Cardiac septum (tissue), 1 donor: ENCODE measurements around the gene TBC1D12. TPM values are rescaled to one million over a fixed set of nuclear protein-coding genes. Genes with fewer than 3 reads are reported as not detected.

Experiments used
- DNase-seq: peaks from one replicate; pipeline ENCODE4 v3.0.0-alpha.2; 2020; ENCODE audit warnings: low spot score
- intact Hi-C: fragments of 100-400 bp; cut with DNase I; formaldehyde crosslinking; loops from one replicate; pipeline ENCODE4 v1.14.0; 2022
- total RNA-seq: library from RNA; stranded (reverse); fragmentation: NEBNext Ultra II Directional; extraction: Animal tissue kit (Norgen Biotek cat#: 25700); gene quantifications from one replicate; pipeline ENCODE4 v1.2.1, GENCODE V29; 2021
- donor health status: DM: no; HTN: no; CAD: no.

TBC1D12 gene
- total RNA-seq, 1 donor from 2014 or later = 6.3 TPM

GRCh38 chr10:94440096-94440495, 37.8 kb downstream of the TBC1D12 start:
- intact Hi-C loops = loop anchor here (5.0 to 10.0 kb wide), 3 partner anchors 38 to 155 kb away; partner anchors contain the start of gene TBC1D12
- no peak for DNase-seq

- intact Hi-C loops = loop anchor here (5.0 to 10.0 kb wide), 3 partner anchors 41 to 158 kb away; partner anchors contain the start of gene TBC1D12
- no peak for DNase-seq
Observed at GRCh38 chr10:94443047-94443446, 40.7 kb downstream of the TBC1D12 start.

- intact Hi-C loops = loop anchor here (5.0 to 10.0 kb wide), 3 partner anchors 41 to 159 kb away; partner anchors contain the start of gene TBC1D12
- DNase-seq = no peak
Observed at GRCh38 chr10:94443549-94443948, 41.2 kb downstream of the TBC1D12 start.

- DNase-seq = no peak
- intact Hi-C loops = no loop called here
Observed at GRCh38 chr10:94450782-94451181, 48.4 kb downstream of the TBC1D12 start.

DNA sequence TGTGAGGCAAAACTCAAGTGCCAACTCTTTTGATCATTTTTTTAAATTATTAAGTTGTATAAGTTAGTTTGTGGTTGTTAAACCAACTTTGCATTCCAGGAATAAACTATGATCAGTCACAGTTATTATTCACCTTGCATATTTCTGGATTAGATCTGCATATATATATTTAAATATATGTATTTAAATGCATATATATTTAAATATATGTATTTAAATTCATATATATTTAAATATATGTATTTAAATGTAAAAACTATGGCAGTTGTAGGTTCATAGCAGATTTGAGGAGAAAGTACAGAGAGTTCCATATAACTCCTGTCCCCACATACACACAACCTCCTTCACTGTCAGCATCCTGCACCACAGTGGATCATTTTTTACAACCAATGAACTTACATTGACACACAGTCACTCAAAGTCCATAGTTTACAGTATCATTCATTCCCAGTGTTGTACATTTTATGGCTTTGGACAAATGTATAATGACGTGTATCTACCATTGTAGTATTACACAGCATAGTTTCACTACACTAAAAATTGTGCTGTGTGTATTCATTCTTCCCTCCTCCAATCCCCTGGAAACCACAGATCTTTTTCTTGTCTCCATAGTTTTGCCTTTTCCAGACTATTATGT, 49.7 kb downstream of the TBC1D12 start:
- no peak for DNase-seq
- intact Hi-C loops = no loop called here

DNA sequence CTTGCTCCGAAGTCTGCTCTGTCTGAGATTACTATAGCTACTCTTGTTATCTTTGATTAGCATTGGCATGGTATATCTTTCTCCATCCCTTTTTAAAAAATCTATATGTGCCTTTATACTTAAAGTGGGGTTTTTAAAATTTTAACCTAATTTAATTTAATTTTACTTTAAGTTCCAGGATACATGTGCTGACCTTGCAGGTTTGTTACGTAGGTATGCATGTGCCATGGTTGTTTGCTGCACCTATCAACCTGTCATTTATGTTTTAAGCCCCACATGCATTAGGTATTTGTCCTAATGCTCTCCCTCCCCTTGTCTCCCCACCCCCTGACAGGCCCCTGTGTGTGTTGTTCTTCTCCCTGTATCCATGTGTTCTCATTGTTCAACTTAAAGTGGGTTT, 54.6 kb downstream of the TBC1D12 start:
- DNase-seq = no peak
- intact Hi-C loops = no loop called here

GRCh38 chr10:94459385-94459784, 57.0 kb downstream of the TBC1D12 start:
- no peak for DNase-seq
- intact Hi-C loops = no loop called here

- intact Hi-C loops = no loop called here
- no peak for DNase-seq
Observed at GRCh38 chr10:94461503-94461902, 59.2 kb downstream of the TBC1D12 start.

DNA sequence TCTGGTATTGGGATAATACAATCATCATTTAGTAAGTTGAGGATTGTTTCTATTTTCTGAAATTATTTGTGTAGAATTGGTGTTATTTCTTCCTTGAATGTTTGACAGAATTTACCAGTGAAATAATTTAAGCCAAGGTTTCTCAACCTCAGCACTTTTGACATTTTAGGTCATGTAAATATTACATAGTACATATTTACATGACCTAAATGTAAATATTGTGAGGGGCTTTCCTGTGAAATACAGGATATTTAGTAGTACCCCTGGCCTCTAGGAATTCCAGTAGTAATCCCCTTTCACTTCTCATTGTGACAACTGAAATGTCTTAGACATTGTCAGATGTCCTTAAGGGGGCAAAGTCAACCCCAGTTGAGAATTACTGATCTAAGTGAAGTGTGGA, 59.8 kb downstream of the TBC1D12 start:
- intact Hi-C loops = no loop called here
- no peak for DNase-seq

DNA sequence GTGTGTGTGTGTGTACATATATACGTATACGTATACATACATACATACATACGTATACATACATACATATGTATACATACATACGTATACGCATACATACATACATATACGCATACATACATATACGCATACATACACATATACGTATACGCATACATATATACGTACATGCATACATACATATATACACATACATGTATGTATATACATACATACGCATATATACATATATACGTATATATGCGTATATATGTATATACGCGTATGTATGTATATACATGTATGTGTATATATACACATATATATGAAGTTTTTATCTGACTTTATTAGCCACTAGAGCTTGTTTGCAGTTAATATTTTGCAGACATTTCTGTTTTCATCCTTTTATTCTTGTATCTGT, 63.3 kb downstream of the TBC1D12 start:
- DNase-seq = no peak
- intact Hi-C loops = no loop called here

DNA sequence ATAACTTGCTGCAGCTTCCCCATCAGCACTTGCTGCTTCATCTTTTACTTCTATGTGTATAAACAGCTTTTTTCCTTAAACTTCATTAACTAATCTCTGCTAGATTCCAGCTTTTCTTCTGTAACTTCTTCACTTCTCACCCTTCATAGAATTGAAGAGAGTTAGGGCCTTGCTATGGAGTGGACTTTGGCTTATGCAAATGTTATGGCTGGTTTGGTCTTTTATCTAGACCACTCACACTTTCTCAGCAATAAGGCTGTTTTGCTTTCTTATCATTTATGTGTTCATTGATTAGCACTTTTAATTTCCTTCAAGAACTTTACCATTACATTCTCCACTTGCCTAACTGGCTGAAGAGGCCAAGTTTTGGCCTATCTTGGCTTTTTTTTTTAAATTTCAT, 79.1 kb downstream of the TBC1D12 start:
- intact Hi-C loops = no loop called here
- no peak for DNase-seq

- no peak for DNase-seq
- intact Hi-C loops = no loop called here
Observed at GRCh38 chr10:94483970-94484369, 81.6 kb downstream of the TBC1D12 start.

DNA sequence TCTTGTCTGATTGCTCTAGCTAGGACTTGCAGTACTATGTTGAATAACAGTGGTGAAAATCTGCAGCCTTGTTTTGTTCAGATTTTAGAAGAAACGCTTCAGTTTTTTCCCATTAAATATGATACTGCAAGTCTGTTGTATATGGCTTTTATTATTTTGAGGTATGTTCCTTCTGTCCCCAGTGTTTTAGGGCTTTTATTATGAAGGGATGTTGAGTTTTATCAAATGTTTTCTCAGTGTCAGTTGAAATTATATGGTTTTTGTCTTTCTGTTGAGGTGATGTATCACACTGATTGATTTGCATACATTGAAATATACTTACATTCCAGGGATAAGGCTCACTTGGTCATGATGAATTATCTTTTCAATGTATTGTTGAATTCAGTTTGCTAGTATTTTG, 82.8 kb downstream of the TBC1D12 start:
- intact Hi-C loops = no loop called here
- DNase-seq = no peak

DNA sequence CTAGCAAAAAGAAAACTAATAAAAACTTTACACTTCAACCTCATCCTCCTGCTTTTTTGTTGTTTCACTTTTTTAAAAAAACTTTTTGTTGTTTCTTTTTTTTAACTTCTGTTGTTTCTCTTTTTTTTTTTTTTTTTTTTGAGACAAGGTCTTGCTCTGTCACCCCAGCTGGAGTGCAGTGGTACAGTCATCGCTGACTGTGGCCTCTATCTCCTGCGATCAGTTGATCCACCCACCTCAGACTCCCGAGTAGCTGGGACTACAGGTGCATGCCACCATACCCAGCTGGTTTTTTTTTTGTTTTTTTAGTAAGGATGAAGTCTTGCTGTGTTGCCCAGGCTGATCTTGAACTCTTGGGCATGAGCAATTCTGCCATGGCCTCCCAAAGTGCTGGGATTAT, 85.2 kb downstream of the TBC1D12 start:
- intact Hi-C loops = no loop called here
- no peak for DNase-seq

DNA sequence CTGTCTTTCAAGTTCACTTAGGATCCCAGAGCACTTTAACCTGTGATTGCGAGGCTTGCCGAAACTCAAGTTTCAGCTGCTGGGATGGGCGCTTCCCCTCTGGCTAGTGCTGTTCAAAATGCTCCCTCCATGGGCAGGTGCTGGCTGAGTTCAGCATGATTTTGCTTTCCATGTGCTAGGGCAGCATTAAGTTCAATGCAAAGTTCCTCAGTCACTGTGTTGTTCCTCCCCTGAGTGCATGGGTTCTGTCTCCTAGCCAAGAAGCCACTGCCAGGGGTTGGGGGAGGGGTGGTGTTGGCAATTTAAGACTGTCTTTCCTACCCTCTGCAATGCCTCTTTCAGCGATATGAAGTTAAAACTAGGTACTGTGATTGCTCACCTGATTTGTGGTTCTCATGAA, 86.8 kb downstream of the TBC1D12 start:
- intact Hi-C loops = no loop called here
- no peak for DNase-seq

DNA sequence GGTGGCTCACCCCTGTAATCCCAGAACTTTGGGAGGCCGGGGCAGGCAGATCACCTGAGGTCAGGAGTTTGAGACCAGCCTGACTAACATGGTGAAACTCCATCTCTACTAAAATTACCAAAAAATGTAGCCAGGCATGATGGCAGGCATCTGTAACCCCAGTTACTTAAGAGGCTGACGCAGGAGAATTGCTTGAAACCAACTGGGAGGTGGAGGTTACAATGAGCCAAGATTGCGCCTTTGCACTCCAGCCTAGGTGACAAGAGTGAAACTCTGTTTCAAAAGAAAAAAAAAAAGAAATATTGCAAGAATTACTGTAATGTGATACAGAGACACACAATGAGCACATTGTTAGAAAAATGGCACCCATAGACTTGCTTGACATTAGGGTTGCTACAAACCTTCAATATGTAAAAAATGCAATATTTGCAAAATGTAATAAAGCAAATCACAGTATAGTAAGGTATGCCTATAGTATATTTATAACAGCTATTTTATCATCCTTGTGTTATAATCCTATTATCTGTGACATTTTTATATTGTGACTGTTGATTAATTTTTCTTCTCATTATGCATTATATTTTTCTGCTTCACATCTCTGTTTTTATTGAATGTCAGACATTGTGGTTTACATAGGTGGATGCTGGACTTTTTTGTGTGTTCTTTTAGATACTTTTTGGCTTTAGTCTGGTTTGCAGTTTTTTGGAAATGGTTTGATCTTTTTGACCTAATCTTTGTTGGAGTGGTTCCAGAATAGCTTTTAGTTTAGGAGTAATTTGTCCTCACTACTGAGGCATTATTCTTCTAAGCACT, 87.8 kb downstream of the TBC1D12 start:
- DNase-seq = no peak
- intact Hi-C loops = no loop called here

- intact Hi-C loops = no loop called here
- DNase-seq = no peak
Observed at GRCh38 chr10:94490789-94491039, 88.4 kb downstream of the TBC1D12 start.

GRCh38 chr10:94493463-94493862, 91.1 kb downstream of the TBC1D12 start:
- intact Hi-C loops = no loop called here
- no peak for DNase-seq

DNA sequence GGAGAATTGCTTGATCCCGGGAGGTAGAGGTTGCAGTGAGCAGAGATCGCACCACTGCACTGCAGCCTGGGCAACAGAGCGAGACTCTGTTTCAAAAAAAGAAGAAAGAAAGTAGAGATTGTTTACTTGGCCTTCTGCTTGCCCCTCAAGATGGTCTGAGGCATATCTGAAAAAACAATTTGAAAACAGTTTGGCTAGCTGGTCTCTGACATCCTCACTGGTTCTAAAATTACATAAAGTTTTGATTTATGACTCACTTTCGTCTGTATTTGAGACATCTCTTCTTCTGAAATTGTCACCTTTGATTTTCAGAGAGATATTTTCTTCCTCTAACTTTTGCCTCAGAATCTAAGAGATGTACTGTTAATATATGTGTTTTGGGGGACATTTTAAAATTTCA, 93.7 kb downstream of the TBC1D12 start:
- no peak for DNase-seq
- intact Hi-C loops = no loop called here

- DNase-seq = no peak
- intact Hi-C loops = no loop called here
Observed at GRCh38 chr10:94496646-94497045, 94.3 kb downstream of the TBC1D12 start.

GRCh38 chr10:94500063-94500462, 97.7 kb downstream of the TBC1D12 start:
- intact Hi-C loops = no loop called here

More at GRCh38 chr10:94500063-94500462, 97.7 kb downstream of the TBC1D12 start:
- no peak for DNase-seq
